ENCODE results near the gene DNAJA1. TPM values are rescaled to one million over a fixed set of nuclear protein-coding genes. Genes with fewer than 3 reads are reported as not detected.
"Not testable (repeated sequence)": the region's sequence is repeated elsewhere in the genome, so short reads cannot be mapped to it uniquely, and the experiment has no call there.

The DNAJA1 gene
- total RNA-seq, 2 donors from 2014 or later: 71.8 to 83.1 TPM

DNA sequence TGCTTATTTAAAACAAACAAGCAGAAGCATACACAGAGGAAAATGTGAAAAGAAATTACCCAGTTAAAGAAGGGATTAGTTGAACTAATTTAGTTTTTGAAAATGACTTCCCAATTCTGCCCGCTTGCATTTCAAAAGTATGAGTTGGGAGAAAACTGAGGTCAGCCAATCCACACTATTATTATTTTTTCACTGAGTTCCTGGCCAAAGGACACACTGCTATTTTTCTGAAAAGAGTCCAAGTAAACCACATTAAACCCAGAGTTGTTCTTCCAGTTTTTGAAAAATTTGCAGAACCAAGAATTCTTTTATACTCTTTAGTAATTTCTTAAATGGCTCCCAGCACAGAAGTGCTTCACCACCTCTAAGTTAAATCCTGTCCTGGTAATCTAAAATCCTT is 43.9 kb downstream of the DNAJA1 start:
- no peak for DNase-seq (ENCODE audit: low spot score)
- intact Hi-C loops (cut with DNase I): no loop called here

DNA sequence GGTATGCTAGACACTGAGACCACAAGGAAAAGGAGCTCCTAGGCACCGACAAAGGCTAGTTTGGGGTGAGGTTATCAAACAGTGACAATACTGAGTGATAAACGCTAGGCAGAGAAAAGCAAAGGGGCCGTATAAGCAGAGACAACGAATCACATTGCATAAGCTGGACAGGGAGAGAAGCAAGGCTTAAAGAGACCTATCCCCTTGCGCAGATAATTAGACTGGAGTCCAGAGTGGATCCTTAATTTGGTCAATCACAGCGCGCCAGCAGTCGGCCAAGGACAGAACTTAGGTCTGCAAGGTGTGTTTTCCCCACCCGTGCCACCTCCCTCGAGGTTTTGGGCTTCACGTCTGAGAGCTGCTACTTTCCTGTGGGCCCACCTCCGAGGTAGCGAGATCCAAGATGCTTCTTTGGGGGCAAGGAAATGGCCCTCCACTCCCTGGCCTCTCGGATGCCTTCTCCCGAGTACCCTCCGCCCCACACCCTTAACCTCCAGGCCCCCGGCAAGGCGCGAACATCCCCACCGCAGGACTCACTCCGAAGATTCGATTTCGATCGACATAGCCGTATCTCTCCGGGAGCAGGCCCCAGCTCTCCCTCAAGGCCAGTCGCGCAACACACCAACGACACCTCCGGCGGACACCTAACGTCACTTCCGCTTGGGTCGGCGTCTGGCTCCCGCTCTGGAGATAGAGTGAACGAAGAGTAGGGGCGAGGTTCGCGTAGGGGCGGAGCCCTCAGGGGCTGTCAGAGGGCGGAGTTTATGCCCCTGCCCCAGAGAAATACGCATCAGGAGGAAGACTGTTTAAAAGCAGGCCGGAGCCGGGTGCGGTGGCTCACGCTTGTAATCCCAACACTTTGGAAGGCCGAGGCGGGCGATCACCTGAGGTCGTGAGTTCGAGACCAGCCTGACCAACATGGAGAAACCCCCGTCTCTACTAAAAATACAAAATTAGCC is 51.3 kb downstream of the DNAJA1 start, which contains the start of gene SMU1:
SMU1 (minus strand) TSS at position 629 of the 959 bp plus-strand sequence; CDS start at position 563, 66 bp downstream.
- intact Hi-C loops (cut with DNase I): no loop called here

GRCh38 chr9:33080534-33080933 is 55.5 kb downstream of the DNAJA1 start:
- DNase-seq (ENCODE audit: low spot score): no peak
- intact Hi-C loops (cut with DNase I): no loop called here

More for the DNA sequence above, 51.3 kb downstream of the DNAJA1 start, which contains the start of gene SMU1:
- DNase-seq (ENCODE audit: low spot score): peak; percentile 99

DNA sequence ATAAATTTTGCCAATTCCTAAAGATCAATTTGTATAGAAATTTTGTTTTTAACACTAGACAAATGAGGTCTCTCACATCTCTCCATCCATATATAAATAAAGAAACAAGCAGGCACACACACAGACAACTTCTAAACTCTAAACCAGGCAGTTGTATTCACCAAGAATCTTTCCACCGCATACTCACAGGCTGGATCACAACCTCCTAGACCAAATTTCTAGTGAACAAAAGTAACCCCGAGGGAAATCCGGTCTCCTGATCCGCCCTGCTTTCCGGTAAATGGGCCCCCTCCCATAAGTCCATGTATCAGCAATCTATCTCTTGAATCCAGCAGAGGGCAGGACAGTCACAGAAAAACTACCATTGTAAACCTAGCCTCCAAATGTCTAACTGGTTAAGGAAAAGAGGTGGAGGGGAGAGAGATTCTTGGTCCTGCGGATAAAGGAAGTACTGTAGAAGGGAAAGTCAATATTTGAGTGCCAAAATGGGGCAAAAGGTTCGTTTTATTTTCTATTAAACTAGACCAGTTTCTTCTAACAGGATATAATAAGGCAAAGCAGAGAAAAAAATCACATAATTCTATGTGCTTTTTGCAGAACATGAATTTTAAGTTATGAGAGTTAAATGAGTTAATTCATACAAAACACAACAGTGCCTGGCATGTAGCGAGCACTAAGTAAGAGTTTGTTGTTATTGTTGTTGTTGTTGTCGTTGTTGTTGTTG is 56.2 kb downstream of the DNAJA1 start:
- no peak for DNase-seq (ENCODE audit: low spot score)

GRCh38 chr9:33082128-33082527 is 57.1 kb downstream of the DNAJA1 start:
- intact Hi-C loops (cut with DNase I): loop anchor here in 1 of 2 donors (2.0 kb wide), 1 partner anchor 145 kb away; no protein-coding TSS in a partner anchor
- DNase-seq (ENCODE audit: low spot score): no peak

More for the DNA sequence above, 56.2 kb downstream of the DNAJA1 start:
- intact Hi-C loops (cut with DNase I): no loop called here

GRCh38 chr9:33082538-33083326 is 57.7 kb downstream of the DNAJA1 start:
- intact Hi-C loops (cut with DNase I): loop anchor here in 1 of 2 donors (2.0 kb wide), 1 partner anchor 144 kb away; no protein-coding TSS in a partner anchor
- no peak for DNase-seq (ENCODE audit: low spot score)

DNA sequence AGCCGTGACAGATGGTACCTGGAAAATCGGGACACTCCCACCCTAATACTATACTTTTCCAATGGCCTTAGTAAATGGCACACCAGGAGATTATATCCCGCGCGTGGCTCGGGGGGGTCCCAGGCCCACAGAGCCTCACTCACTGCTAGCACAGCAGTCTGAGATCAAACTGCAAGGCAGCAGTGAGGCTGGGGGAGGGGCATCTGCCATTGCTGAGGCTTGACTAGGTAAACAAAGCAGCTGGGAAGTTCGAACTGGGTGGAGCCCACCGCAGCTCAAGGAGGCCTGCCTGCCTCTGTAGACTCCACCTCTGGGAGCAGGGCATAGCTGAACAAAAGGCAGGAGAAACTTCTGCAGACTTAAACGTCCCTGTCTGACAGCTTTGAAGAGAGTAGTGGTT is 60.6 kb downstream of the DNAJA1 start:
- intact Hi-C loops (cut with DNase I): loop anchor here in 1 of 2 donors (2.0 kb wide), 1 partner anchor 141 kb away; no protein-coding TSS in a partner anchor
- not testable (repeated sequence) for DNase-seq (ENCODE audit: low spot score)

Other genes with a start within 250 kb of the DNAJA1 start
- gene TMEM215, start 241.7 kb upstream of the DNAJA1 start, total RNA-seq: not detected
- 10 to 100 TPM; 20.2 to 20.9 TPM for gene APTX, start 23.6 kb upstream of the DNAJA1 start, total RNA-seq
- gene SMU1, start 51.4 kb downstream of the DNAJA1 start, total RNA-seq: 10 to 100 TPM; 15.8 to 16.8 TPM
- gene B4GALT1, start 142.1 kb downstream of the DNAJA1 start, total RNA-seq: 100 to 1,000 TPM in 1 of 2 donors, 10 to 100 TPM in 1; 76.8 to 107 TPM
- gene SPINK4, start 214.9 kb downstream of the DNAJA1 start, total RNA-seq: not detected
- gene BAG1, start 239.4 kb downstream of the DNAJA1 start, total RNA-seq: 100 to 1,000 TPM in 1 of 2 donors, 10 to 100 TPM in 1; 73.8 to 103 TPM
- 10 to 100 TPM; 54.2 to 61.7 TPM for gene CHMP5, start 239.8 kb downstream of the DNAJA1 start, total RNA-seq